BLaER1 treated with 17β-estradiol and CSF1 and Interleukin-3, amounts not matched to agents 10 nM and 100 nM (cell line): ENCODE results near the gene CARD14.
"Not testable (repeated sequence)": the region's sequence is repeated elsewhere in the genome, so short reads cannot be mapped to it uniquely, and the experiment has no call there.

ENCODE experiments used
- H3K27ac ChIP-seq, 11 experiments: shearing (Covaris generic); formaldehyde crosslinking; 2 replicates each; pipeline ENCODE4 v1.8.1; 2022
- H3K27me3 ChIP-seq, 11 experiments: shearing (Covaris generic); formaldehyde crosslinking; 2 replicates each; pipeline ENCODE4 v1.8.1; 2022
- H3K36me3 ChIP-seq, 11 experiments: shearing (Covaris generic); formaldehyde crosslinking; 2 replicates each; pipeline ENCODE4 v1.8.1; 2022
- H3K4me1 ChIP-seq, 10 experiments: shearing (Covaris generic); formaldehyde crosslinking; 2 replicates each; pipeline ENCODE4 v1.8.1; 2022
- H3K4me2 ChIP-seq, 11 experiments: shearing (Covaris generic); formaldehyde crosslinking; 2 replicates each; pipeline ENCODE4 v1.8.1; 2022
- H3K4me3 ChIP-seq, 10 experiments: shearing (Covaris generic); formaldehyde crosslinking; 2 replicates each; pipeline ENCODE4 v1.8.1; 2022
- H3K9ac ChIP-seq, 11 experiments: shearing (Covaris generic); formaldehyde crosslinking; 2 replicates each; pipeline ENCODE4 v1.8.1; 2022
- H3K9me3 ChIP-seq, 11 experiments: shearing (Covaris generic); formaldehyde crosslinking; replicated peaks in 1 of 11; 2 replicates each; pipeline ENCODE4 v1.8.1; 2022
- H4K20me1 ChIP-seq, 11 experiments: shearing (Covaris generic); formaldehyde crosslinking; 2 replicates each; pipeline ENCODE4 v1.8.1; 2022
- Cebpa-rat ChIP-seq, 11 experiments: shearing (Covaris generic); IDR thresholded peaks; 2 replicates each; pipeline ENCODE4 v1.8.1; 2022

The CARD14 gene

GRCh38 chr17:80256034-80256350, 86.2 kb downstream of the CARD14 start:
- Histone ChIP-seq H3K4me2 (peak overlapping the region in 4 of 11 experiments; percentile 78 to 88 (median 80); a peak in 7 of 22 replicates), H3K27me3 (no peaks in the 10 kb centered on the region), H3K36me3 (peaks cover 0 to 10% (median 0%) of the 10 kb centered on the region in 11 experiments; a peak in 2 of 22 replicates), H3K9me3 (no peaks in the 10 kb centered on the region), H3K4me3 (no peak overlapping the region), H3K27ac (peak overlapping the region in 6 of 11 experiments; percentile 78 to 86 (median 83); a peak in 7 of 22 replicates), H4K20me1 (no peaks in the 10 kb centered on the region), H3K4me1 (peaks cover 51 to 74% (median 62%) of the 10 kb centered on the region in 10 experiments), H3K9ac (peak overlapping the region in 1 of 11 experiments; percentile 70; a peak in 1 of 22 replicates)
- no peak for TF ChIP-seq Cebpa-rat (IDR thresholded peaks at IDR 0.05)

GRCh38 chr17:80257716-80258213, 87.9 kb downstream of the CARD14 start:
- H4K20me1 ChIP-seq = peaks cover 0 to 9% (median 0%) of the 10 kb centered on the region in 11 experiments; a peak in 7 of 22 replicates
- no peak overlapping the region for H3K4me3 ChIP-seq
- peaks cover 0 to under 1% (median 0%) of the 10 kb centered on the region in 11 experiments; a peak in 1 of 22 replicates for H3K36me3 ChIP-seq
- peaks cover 65 to 83% (median 73%) of the 10 kb centered on the region in 10 experiments for H3K4me1 ChIP-seq
- H3K27ac ChIP-seq = peak overlapping the region in 5 of 11 experiments; percentile 35 to 93 (median 56); a peak in 13 of 22 replicates
- H3K27me3 ChIP-seq = no peaks in the 10 kb centered on the region
- H3K4me2 ChIP-seq = peak overlapping the region; percentile 38 to 99 (median 94); a peak in 21 of 22 replicates
- H3K9me3 ChIP-seq = no peaks in the 10 kb centered on the region
- no peak for TF ChIP-seq Cebpa-rat (IDR thresholded peaks at IDR 0.05)
- H3K9ac ChIP-seq = peak overlapping the region in 5 of 11 experiments; percentile 1 to 37 (median 27); a peak in 7 of 22 replicates

DNA sequence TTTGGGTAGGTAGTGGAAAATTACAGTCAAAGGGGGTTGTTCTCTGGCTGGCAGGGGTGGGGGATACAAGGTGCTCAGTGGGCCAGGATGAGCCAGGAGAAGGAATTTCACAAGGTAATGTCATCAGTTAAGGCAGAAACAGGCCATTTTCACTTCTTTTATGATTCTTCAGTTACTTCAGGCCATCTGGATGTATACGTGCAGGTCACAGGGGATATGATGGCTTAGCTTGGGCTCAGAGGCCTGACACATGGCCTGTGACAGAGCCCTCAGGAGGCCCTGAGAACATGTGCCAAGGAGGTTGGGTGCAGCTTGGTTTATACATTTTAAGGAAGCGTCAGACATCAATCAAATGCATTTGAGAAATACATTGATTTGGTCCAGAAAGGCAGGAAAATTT, 88.5 kb downstream of the CARD14 start:
- not testable (repeated sequence) for H3K9me3 ChIP-seq, H3K4me3 ChIP-seq, H3K27me3 ChIP-seq, H3K36me3 ChIP-seq
- peaks cover 70 to 83% (median 76%) of the 10 kb centered on the region in 10 experiments for H3K4me1 ChIP-seq
- peak overlapping the region in 2 of 11 experiments; percentile 32 to 48; a peak in 2 of 22 replicates for H3K9ac ChIP-seq
- H4K20me1 ChIP-seq = peaks cover 0 to 15% (median 0%) of the 10 kb centered on the region in 11 experiments; a peak in 7 of 22 replicates
- peak overlapping the region; percentile 22 to 99 (median 94); a peak in 21 of 22 replicates for H3K4me2 ChIP-seq
- peak overlapping the region in 4 of 11 experiments; percentile 16 to 94 (median 92); a peak in 6 of 22 replicates for H3K27ac ChIP-seq
